ENCODE data around the gene TDRD1.

TDRD1 gene

DNA sequence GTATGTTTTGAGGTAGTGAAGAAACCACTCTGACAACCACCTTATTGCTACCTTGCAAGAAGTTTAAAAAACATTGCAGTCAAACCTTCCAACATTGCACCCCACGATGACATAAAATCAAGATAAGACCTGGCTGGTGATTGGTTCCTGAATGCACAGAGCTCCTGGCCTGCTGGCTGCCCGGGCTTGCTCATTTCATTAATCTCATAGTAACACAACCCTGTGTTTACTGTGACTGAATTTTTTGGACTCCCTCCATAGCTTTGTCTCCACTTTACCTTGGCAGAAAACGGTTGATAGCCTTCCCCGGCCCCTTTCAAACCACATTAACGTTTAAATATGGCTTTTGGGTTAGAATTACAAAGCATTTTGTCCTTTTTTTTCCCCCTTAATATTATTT, 87.4 kb downstream of the TDRD1 start:
- no peak for DNase-seq (ENCODE audit: low read depth in 2 of 2)

DNA sequence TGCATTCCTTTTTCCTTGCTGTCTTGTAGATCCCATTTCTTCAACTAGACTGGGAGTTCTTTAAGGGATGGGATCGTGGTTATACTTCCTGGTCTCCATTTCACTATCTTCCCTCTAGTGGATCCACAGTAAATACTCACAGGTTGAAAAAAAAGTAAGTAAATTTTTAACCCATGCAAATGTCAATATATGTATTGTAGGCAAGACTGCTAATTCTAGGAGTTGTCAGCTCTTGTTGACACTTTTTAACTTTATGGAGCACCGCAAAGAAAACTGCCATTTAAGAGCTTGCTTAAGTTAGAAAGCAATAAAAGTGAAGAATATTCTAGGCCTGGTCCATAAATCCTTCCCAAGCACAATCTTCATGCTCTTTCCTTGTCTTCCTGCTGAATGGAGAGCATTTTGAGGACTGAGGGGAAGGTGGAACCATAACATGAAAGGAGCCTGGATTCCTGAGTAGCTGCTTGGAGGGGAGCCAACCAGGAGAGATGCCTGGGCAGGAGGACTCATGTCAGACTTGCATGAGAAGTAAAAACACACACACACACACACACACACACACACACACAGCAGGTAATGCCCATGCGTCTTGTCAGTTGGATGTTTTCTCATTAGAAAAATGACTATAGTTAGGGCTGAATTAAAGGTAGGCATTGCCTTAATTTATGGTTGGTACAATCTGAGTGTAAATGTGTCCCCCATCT, 92.1 kb downstream of the TDRD1 start:
- no peak for DNase-seq (ENCODE audit: low read depth in 2 of 2)

DNA sequence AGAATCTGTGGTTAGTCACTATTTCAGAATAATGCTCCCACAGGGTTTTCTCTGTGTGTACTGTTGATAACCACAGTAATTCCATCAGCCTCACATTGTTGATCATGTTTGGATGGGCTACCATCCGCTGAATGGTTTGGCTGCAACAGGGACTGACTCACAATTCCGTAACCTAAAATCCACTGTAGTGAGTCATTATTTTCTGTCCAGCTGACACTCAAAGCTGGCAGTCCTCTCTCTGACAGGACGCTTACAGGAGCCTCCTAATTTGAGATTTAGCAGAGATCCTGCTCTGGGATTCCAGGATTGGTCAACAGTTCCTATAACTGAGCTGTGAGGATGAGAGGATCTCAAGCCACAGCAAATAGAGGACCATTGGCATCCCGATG, 92.6 kb downstream of the TDRD1 start:
- no peak for DNase-seq (ENCODE audit: low read depth in 2 of 2)

DNA sequence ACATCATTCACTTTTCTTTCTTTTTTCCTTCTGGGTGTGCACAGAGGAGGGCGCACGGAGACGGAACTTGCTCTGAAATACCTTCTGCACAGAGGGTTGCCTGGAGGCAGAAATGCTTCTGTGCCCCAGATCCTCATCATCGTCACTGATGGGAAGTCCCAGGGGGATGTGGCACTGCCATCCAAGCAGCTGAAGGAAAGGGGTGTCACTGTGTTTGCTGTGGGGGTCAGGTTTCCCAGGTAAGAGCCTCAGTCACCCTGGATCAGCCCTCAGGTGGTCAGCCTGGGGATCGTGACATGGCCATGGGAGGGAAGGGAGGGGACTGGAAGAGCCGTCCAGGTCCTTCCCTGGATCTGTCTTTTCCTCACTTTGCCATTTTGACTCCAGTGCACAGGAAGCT, 93.5 kb downstream of the TDRD1 start:
- DNase-seq (ENCODE audit: low read depth in 2 of 2), result no peak

DNA sequence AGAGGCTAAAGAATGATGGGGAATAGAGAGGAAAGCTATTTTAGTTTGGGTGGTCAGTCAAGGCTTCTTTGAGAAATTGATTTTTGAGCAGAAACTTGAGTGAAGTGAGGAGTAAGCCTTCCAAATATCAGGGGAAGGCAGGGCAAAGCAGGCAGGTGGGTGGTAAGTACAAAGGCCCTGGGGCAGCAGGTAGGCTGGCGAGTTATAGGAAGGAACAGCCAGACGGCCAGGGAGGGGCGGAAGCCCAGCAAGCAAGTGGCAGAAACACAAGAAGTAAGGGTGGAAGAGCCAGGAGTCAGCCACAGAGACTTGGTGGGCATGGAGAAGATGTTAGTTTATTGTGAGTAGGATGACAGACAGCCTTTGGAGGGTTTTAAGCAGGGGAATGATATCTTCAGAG, 94.8 kb downstream of the TDRD1 start:
- no peak for DNase-seq (ENCODE audit: low read depth in 2 of 2)

DNA sequence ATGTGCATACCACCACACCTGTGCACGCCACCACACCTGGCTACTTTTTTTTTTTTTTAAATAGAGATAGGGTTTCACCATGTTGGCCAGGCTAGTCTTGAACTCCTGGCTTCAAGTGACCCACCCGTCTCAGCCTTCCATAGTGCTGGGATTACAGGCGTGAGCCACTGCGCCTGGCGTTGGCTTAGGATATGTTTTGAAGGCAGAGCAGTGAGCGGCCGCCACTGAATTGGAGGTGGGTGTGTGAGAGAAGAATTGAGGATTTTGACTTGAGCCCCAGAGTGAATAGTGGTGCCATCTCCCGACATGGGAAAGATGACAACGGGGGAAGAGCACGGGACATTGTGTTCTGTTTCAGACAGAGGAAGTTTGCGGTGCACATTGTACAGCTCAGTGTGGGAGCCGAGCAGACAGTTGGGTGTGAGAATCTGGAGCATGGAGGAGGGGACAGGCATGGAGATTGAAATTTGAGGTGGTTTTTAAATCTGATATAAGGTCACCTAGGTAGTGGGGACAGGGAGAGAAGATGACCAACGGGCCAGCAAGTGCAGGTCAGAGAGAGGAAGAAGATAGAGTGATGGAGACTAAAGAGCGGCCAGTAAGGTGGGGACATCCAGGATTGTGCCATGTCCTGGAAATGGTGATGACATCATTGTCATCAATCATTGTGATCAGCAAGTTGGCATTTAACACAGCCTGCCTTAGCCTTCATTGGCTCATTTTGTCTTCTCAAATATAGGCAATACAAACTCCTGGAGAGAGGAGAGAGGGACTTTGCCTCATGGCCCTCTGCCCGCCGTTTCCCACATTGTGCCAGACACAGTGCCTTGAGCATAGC, 95.7 kb downstream of the TDRD1 start:
- no peak for DNase-seq (ENCODE audit: low read depth in 2 of 2)

DNA sequence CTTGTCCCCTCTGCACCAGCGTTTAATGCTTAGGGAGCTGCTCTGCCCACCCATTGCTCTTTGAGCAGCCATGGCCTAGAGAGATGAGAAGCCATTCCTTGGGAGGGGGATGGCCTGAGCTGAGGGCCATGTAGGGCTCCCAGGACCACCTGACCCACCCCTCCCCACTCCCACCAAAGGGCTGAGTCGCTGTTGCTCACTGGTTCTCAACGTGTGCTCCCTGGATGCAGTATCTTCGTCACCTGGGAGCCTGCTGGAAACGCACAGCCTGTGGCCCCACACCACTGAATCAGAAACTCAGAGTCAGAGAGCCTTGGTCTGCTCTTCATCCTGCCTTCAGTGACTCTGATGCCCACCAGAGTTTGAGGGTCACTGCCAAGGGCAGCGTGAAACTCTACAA, 96.9 kb downstream of the TDRD1 start:
- no peak for DNase-seq (ENCODE audit: low read depth in 2 of 2)

DNA sequence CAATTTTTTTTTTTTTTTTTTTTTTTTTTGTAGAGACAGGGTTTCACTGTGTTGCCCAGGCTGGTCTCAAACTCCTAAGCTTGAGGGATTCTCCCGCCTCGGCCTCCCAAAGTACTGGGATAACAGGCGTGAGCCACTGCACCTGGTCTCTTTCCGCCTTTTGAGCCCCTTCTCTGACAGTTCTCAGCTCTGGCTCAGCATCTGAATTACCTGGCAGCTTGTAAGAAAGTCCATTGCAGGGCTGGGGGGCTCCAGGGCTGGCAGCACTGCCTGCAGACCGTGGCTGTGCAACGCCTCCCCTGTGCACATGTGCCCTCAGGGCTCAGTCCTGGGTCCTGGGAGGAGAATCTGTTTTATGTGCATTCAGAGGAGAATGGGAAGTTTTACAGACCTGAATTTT, 97.5 kb downstream of the TDRD1 start:
- no peak for DNase-seq (ENCODE audit: low read depth in 2 of 2)

DNA sequence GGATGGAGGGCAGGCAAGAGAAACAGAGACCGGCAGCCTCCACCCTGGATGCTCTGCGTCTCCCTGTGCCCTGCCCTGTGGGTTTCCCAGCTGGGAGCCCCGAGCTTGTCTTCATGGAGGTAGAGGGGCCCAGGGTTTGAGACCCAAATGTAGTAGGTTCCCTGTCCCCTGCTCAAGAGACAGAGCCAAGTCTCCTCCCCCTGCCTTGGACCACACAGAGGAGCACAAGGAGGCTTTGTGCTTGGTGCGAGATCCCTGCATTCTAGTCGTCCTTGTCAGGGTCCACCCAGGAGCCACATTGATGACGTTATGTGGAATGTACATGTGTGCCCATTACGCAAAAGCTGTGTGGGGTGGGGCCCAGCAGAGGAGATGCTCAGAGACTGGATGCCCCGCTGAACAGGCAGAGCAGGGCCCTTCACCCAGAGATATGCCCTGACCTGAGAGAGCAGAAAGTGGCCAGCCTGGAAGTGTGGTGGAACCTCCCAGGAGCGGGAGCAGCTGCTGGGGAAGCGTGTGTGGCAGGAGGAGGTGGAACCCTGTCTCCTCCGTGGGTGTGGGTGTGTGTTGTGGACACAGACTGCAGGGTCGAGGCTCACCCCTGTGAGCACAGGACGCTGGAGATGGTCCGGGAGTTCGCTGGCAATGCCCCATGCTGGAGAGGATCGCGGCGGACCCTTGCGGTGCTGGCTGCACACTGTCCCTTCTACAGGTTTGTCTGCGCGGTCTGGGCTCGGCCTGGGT, 99.2 kb downstream of the TDRD1 start:
- no peak for DNase-seq (ENCODE audit: low read depth in 2 of 2)

DNA sequence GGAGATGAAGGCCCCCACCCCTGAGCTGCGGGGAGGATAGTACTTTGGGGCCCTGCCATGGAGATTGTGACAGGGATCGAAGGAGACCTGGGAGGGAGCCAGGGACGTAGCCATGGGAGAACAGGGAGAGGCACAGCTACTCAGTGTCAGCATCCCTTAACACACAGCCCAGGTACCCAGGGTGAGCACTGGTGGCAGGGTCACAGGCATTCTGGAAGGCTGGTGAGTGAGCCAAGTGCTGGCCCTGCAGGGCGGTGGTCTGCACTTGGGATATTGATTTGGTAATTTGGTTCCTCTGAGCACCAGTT, 99.7 kb downstream of the TDRD1 start:
- DNase-seq (ENCODE audit: low read depth in 2 of 2), result no peak

DNA sequence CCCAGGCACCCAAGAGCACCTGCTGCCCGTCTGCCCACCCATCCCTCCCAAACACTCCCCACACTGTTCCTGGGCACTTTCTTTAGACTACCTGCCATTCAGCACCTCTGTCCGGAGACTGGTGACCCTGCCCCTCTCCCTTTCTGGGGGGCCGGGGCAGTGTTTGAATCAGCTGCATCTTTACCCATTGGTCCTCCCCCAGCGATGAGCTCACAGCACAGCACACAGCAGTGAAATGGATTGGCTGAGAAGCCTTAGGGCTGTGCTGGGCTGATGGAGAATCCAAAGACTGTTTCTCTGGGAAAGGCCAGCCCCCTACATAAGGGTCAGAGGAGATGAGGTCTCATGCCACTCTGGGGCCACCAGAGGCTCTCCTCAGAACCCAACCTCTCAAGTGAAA, 100.1 kb downstream of the TDRD1 start:
- DNase-seq (ENCODE audit: low read depth in 2 of 2), result no peak

DNA sequence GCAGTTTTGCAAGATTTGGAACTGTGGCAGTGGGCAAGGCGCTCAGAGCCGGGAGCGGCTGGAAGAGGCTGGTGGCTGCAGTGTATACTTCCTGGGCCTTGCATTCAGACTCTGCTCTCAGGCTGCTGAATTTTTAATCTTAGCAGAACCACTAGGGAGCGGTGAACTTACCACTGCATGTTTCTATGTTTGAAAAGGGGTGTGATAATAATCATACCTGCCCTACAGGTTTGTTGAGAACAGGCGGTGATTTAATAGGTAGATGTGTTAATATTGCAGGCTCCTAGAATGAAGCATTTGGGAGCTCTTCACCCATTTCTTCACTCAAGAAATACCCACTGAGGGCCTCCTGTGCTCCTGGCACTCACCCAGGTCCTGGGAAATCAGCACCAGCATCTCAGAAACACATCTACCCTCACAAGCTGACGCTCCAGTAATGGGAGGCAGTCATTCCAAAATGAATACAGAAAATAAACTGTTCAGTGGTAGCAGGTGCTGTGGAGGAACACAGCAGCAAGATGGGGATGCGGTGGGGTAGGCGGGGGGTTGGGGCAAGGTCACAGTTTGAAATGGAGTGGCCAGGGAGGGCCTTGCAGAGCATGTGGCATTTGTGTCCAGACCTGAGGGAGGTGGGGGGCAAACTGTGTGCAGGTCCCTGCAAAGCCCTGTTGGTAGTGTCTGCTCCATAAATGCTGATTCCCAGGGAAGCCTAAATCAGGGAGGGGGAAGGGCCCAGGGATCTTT, 100.9 kb downstream of the TDRD1 start:
- DNase-seq (ENCODE audit: low read depth in 2 of 2), result no peak

DNA sequence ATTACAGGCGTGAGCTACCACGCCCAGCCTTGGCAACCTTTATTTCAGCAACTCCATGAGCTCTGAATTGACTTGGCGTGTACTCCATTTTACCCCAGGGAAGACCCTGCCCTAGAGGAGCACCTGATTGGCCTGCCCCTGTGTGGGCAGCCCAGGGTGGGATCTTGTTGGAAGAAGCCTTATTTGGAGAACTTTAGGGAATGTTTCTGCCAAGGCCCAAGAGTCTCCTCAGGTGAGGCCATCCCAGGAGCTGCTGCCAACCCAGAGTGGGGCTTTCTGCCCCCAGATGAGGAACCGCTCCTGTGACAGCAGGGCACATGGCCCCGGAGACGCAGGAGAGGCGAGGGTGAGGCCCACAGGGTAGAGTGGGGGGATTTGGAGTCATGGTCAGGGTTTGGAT, 101.9 kb downstream of the TDRD1 start:
- no peak for DNase-seq (ENCODE audit: low read depth in 2 of 2)

DNA sequence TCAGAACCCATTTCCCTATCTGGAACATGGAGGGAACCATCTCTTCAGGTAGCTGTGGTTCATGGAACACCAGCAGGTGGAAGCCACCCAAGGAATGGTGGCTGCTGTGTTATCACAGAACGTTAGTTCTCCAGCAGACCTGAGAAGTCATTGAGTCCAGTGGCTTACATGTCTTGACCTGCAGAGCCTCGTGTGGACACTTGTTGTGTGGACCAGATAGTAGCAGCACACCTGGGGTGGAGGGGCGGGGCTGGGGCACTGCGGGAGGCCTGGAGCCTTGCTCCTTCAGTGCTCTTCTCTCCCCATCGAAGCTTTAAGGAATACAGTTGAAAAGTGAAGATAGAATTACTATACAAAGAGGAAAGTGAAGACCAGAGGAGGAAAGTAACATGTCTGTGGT, 102.3 kb downstream of the TDRD1 start:
- no peak for DNase-seq (ENCODE audit: low read depth in 2 of 2)

All from activated CD8-positive, alpha-beta memory T cell treated with anti-CD3 and anti-CD28 coated beads for 4 hours (primary cell).